ENCODE results near the gene NT5M. TPM values are rescaled to one million over a fixed set of nuclear protein-coding genes. Genes with fewer than 3 reads are reported as not detected.

Gene NT5M
- total RNA-seq, 1 experiment from 2014 or later: 8.6 TPM

- H2AFZ ChIP-seq (ENCODE audit: low read length): no peak overlapping the region
- no peaks in the 10 kb centered on the region for H3F3A ChIP-seq (ENCODE audit: low read length, unreplicated experiment)
- TF ChIP-seq EZH2 (IDR thresholded peaks at IDR 0.05; ENCODE audit: low read length, unreplicated experiment) (no peak), EZH2phosphoT487 (IDR thresholded peaks at IDR 0.05; ENCODE audit: borderline replicate concordance, low read length) (no peak), CTCF (conservative IDR thresholded peaks at IDR 0.05; ENCODE audit: low read depth, low read length) (no peak)
- H3K27ac ChIP-seq (ENCODE audit: low read length): no peak overlapping the region
- H3K27me3 ChIP-seq (ENCODE audit: low read length): no peaks in the 10 kb centered on the region
- intact Hi-C loops (cut with micrococcal nuclease): no loop called here
- no peak overlapping the region for H3K4me3 ChIP-seq (ENCODE audit: low read length)
- ChIA-PET CTCF (no interaction called here), POLR2A (ENCODE audit: unreplicated experiment) (no interaction called here)
- no peak overlapping the region for H3K9ac ChIP-seq (ENCODE audit: low read length)
- no TSS peak for BruUV-seq (replicated peaks)
- no peaks in the 10 kb centered on the region for H3K9me3 ChIP-seq (ENCODE audit: low read length)
- H3K36me3 ChIP-seq (ENCODE audit: low read depth, low read length): no peaks in the 10 kb centered on the region
- no peak for DNase-seq
- H3K9me2 ChIP-seq (replicated peaks; ENCODE audit: low read length): no peaks in the 10 kb centered on the region
- H3K4me2 ChIP-seq (ENCODE audit: low read length): no peak overlapping the region
- no peak for ATAC-seq
- no peaks in the 10 kb centered on the region for H4K20me1 ChIP-seq (ENCODE audit: low read length)
- H3K4me1 ChIP-seq (ENCODE audit: insufficient read depth, low read length): no peaks in the 10 kb centered on the region
- H3K79me2 ChIP-seq (ENCODE audit: low read length): no peaks in the 10 kb centered on the region
These were observed 11.4 kb downstream of the NT5M start for GRCh38 chr17:17314501-17315071.

GRCh38 chr17:17315142-17315821 is 12.1 kb downstream of the NT5M start:
- Histone ChIP-seq H3K9me3 (ENCODE audit: low read length) (no peaks in the 10 kb centered on the region), H3K4me1 (ENCODE audit: insufficient read depth, low read length) (no peaks in the 10 kb centered on the region), H3K4me3 (ENCODE audit: low read length) (no peak overlapping the region), H4K20me1 (ENCODE audit: low read length) (no peaks in the 10 kb centered on the region), H2AFZ (ENCODE audit: low read length) (no peak overlapping the region), H3K36me3 (ENCODE audit: low read depth, low read length) (no peaks in the 10 kb centered on the region), H3K9me2 (replicated peaks; ENCODE audit: low read length) (no peaks in the 10 kb centered on the region), H3K27ac (ENCODE audit: low read length) (no peak overlapping the region), H3K27me3 (ENCODE audit: low read length) (no peaks in the 10 kb centered on the region), H3F3A (ENCODE audit: low read length, unreplicated experiment) (no peaks in the 10 kb centered on the region), H3K4me2 (ENCODE audit: low read length) (no peak overlapping the region), H3K9ac (ENCODE audit: low read length) (no peak overlapping the region), H3K79me2 (ENCODE audit: low read length) (no peaks in the 10 kb centered on the region)
- TF ChIP-seq EZH2phosphoT487 (IDR thresholded peaks at IDR 0.05; ENCODE audit: borderline replicate concordance, low read length) (no peak), CTCF (conservative IDR thresholded peaks at IDR 0.05; ENCODE audit: low read depth, low read length) (no peak), EZH2 (IDR thresholded peaks at IDR 0.05; ENCODE audit: low read length, unreplicated experiment) (no peak)
- no peak; the same call in 1 of the 2 replicates for ATAC-seq
- BruUV-seq (replicated peaks): no TSS peak
- intact Hi-C loops (cut with micrococcal nuclease): no loop called here
- ChIA-PET CTCF (no interaction called here), POLR2A (ENCODE audit: unreplicated experiment) (no interaction called here)
- DNase-seq: no peak

- no peaks in the 10 kb centered on the region for H3F3A ChIP-seq (ENCODE audit: low read length, unreplicated experiment)
- H3K9ac ChIP-seq (ENCODE audit: low read length): no peak overlapping the region
- no peaks in the 10 kb centered on the region for H3K9me3 ChIP-seq (ENCODE audit: low read length)
- no peaks in the 10 kb centered on the region for H3K27me3 ChIP-seq (ENCODE audit: low read length)
- H3K4me3 ChIP-seq (ENCODE audit: low read length): no peak overlapping the region
- no peak overlapping the region for H3K27ac ChIP-seq (ENCODE audit: low read length)
- H3K9me2 ChIP-seq (replicated peaks; ENCODE audit: low read length): no peaks in the 10 kb centered on the region
- H3K4me2 ChIP-seq (ENCODE audit: low read length): no peak overlapping the region
- TF ChIP-seq EZH2 (IDR thresholded peaks at IDR 0.05; ENCODE audit: low read length, unreplicated experiment) (no peak), CTCF (conservative IDR thresholded peaks at IDR 0.05; ENCODE audit: low read depth, low read length) (no peak), EZH2phosphoT487 (IDR thresholded peaks at IDR 0.05; ENCODE audit: borderline replicate concordance, low read length) (no peak)
- ATAC-seq (no peak), DNase-seq (no peak)
- H2AFZ ChIP-seq (ENCODE audit: low read length): no peak overlapping the region
- intact Hi-C loops (cut with micrococcal nuclease): no loop called here
- no peaks in the 10 kb centered on the region for H3K36me3 ChIP-seq (ENCODE audit: low read depth, low read length)
- POLR2A ChIA-PET (ENCODE audit: unreplicated experiment): no interaction called here
- BruUV-seq (replicated peaks): no TSS peak
- no peaks in the 10 kb centered on the region for H4K20me1 ChIP-seq (ENCODE audit: low read length)
- CTCF ChIA-PET: no interaction called here
- H3K79me2 ChIP-seq (ENCODE audit: low read length): no peaks in the 10 kb centered on the region
- no peaks in the 10 kb centered on the region for H3K4me1 ChIP-seq (ENCODE audit: insufficient read depth, low read length)
These were observed 17.2 kb downstream of the NT5M start for GRCh38 chr17:17320188-17320910.
